ENCODE results near the gene ZNF827. TPM values are rescaled to one million over a fixed set of nuclear protein-coding genes. Genes with fewer than 3 reads are reported as not detected.
A peak's percentile ranks its signal among the peaks of the same experiment; 100 is the strongest.
"Not testable (repeated sequence)": the region's sequence is repeated elsewhere in the genome, so short reads cannot be mapped to it uniquely, and the experiment has no call there.

Gene ZNF827
- total and polyA plus RNA-seq, 4 donors, result 2.6 to 29.2 (median 12.3) TPM

- H3K9me3 ChIP-seq (ENCODE audit: control insufficient read depth, low read length), result no peaks in the 10 kb centered on the region
- no peak overlapping the region for H3K4me3 ChIP-seq (ENCODE audit: low read length in 2 of 2)
- H3K27ac ChIP-seq (ENCODE audit: low read depth in 1 of 2, low read length in 2 of 2), result no peak overlapping the region
- intact Hi-C loops (cut with DNase I), result loop anchor here (10.0 kb wide), 2 partner anchors 92 to 332 kb away; partner anchors contain the start of genes LSM6 (in 1 of the 2) and ZNF827 (in 1 of the 2)
- H3K4me1 ChIP-seq (ENCODE audit: control insufficient read depth in 1 of 2, insufficient read depth in 2 of 2, low read length in 2 of 2), result peaks cover 0 to 2% of the 10 kb centered on the region in 2 donors
- WGBS, 2 donors, result 54 to 55% methylated on average over 4 of the region's 4 CpGs
- H3K27me3 ChIP-seq (ENCODE audit: control insufficient read depth in 1 of 2, insufficient read depth in 2 of 2, low read length in 1 of 2), result no peaks in the 10 kb centered on the region
- DNase-seq (no peak), ATAC-seq (ENCODE audit: low FRiP score) (no peak)
- peaks cover 0 to 5% of the 10 kb centered on the region in 2 donors for H3K36me3 ChIP-seq (ENCODE audit: control insufficient read depth in 1 of 2, insufficient read depth in 2 of 2, low read length in 1 of 2)
Observed at GRCh38 chr4:145843148-145843547, 95.5 kb downstream of the ZNF827 start.

DNA sequence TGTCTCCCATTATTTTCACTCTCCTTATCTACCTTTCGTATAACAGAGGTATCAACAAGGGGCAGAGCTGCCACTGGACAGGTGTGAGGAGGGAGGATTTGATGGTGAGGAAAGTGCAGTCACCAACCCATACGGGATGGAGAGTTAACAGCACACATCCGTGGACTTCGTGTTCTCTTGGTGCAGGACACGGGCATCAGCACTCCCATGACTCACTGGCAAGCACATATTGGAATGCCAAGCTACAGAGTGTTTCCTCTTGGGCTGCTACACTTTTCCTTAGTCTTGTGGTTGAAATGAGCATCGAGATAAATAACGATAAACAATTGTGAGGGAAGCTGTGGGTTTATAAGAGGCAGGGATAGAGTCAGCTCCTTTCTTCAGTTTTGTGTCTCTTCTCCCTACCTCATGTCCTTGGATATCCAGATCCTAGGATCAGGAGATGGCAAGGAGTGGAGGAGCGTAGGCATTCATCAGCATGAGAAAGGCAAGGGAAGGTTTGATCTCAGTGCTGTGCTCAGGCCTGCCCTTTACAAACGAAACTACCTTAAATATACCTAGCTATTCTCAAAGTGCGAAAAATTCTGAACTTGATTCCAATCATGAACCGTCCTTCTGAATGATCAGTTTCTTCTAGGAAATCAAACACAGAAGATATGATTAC, 96.3 kb downstream of the ZNF827 start:
- WGBS, 2 donors, result 80 to 84% methylated on average over 11 of the region's 11 CpGs
- Histone ChIP-seq H3K36me3 (ENCODE audit: control insufficient read depth in 1 of 2, insufficient read depth in 2 of 2, low read length in 1 of 2) (peaks cover 0 to 5% of the 10 kb centered on the region in 2 donors), H3K27ac (ENCODE audit: low read depth in 1 of 2, low read length in 2 of 2) (no peak overlapping the region), H3K4me3 (ENCODE audit: low read length in 2 of 2) (no peak overlapping the region), H3K4me1 (ENCODE audit: control insufficient read depth in 1 of 2, insufficient read depth in 2 of 2, low read length in 2 of 2) (peaks cover 0 to 2% of the 10 kb centered on the region in 2 donors), H3K27me3 (ENCODE audit: control insufficient read depth in 1 of 2, insufficient read depth in 2 of 2, low read length in 1 of 2) (no peaks in the 10 kb centered on the region), H3K9me3 (ENCODE audit: control insufficient read depth, low read length) (no peaks in the 10 kb centered on the region)
- ATAC-seq (ENCODE audit: low FRiP score) (no peak), DNase-seq (no peak)
- intact Hi-C loops (cut with DNase I), result loop anchor here (10.0 kb wide), 2 partner anchors 92 to 332 kb away; partner anchors contain the start of genes LSM6 (in 1 of the 2) and ZNF827 (in 1 of the 2)

DNA sequence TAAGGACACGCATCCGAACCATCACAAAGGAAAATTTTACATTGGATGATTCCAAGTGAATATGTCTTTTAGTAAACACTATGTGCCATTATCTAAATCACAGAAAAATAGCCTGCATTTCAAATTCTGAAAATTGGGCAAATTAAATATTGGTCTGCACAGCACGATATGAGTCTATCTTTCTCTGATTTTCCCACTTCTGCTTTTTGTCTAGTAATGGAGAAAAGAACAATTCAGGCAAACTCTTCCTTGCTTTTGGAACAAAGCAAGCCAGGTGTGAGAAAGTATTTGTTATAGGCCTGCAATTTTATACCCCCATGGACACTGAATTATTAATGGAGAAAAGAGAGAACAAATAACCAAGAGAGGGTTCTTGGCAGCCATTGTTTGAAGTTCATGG, 97.8 kb downstream of the ZNF827 start:
- 97% methylated on average over 3 of the region's 3 CpGs for WGBS, 2 donors
- intact Hi-C loops (cut with DNase I), result loop anchor here (10.0 kb wide), 2 partner anchors 94 to 334 kb away; partner anchors contain the start of genes LSM6 (in 1 of the 2) and ZNF827 (in 1 of the 2)
- no peaks in the 10 kb centered on the region for H3K27me3 ChIP-seq (ENCODE audit: control insufficient read depth in 1 of 2, insufficient read depth in 2 of 2, low read length in 1 of 2)
- DNase-seq (no peak), ATAC-seq (ENCODE audit: low FRiP score) (no peak)
- peaks cover 0 to 2% of the 10 kb centered on the region in 2 donors for H3K4me1 ChIP-seq (ENCODE audit: control insufficient read depth in 1 of 2, insufficient read depth in 2 of 2, low read length in 2 of 2)
- H3K4me3 ChIP-seq (ENCODE audit: low read length in 2 of 2), result no peak overlapping the region
- peaks cover 0 to 5% of the 10 kb centered on the region in 2 donors for H3K36me3 ChIP-seq (ENCODE audit: control insufficient read depth in 1 of 2, insufficient read depth in 2 of 2, low read length in 1 of 2)
- no peaks in the 10 kb centered on the region for H3K9me3 ChIP-seq (ENCODE audit: control insufficient read depth, low read length)
- H3K27ac ChIP-seq (ENCODE audit: low read depth in 1 of 2, low read length in 2 of 2), result no peak overlapping the region

GRCh38 chr4:145840162-145840768, 98.4 kb downstream of the ZNF827 start:
- Histone ChIP-seq H3K27ac (ENCODE audit: low read depth in 1 of 2, low read length in 2 of 2) (no peak overlapping the region), H3K9me3 (ENCODE audit: control insufficient read depth, low read length) (no peaks in the 10 kb centered on the region), H3K36me3 (ENCODE audit: control insufficient read depth in 1 of 2, insufficient read depth in 2 of 2, low read length in 1 of 2) (peaks cover 0 to 5% of the 10 kb centered on the region in 2 donors), H3K4me1 (ENCODE audit: control insufficient read depth in 1 of 2, insufficient read depth in 2 of 2, low read length in 2 of 2) (peaks cover 0 to 2% of the 10 kb centered on the region in 2 donors), H3K4me3 (ENCODE audit: low read length in 2 of 2) (no peak overlapping the region), H3K27me3 (ENCODE audit: control insufficient read depth in 1 of 2, insufficient read depth in 2 of 2, low read length in 1 of 2) (no peaks in the 10 kb centered on the region)
- DNase-seq (no peak), ATAC-seq (ENCODE audit: low FRiP score) (no peak)
- intact Hi-C loops (cut with DNase I), result loop anchor here (10.0 kb wide), 2 partner anchors 95 to 335 kb away; partner anchors contain the start of genes LSM6 (in 1 of the 2) and ZNF827 (in 1 of the 2)
- 54 to 61% methylated on average over 3 of the region's 3 CpGs for WGBS, 2 donors

- Histone ChIP-seq H3K27me3 (ENCODE audit: control insufficient read depth in 1 of 2, insufficient read depth in 2 of 2, low read length in 1 of 2) (no peaks in the 10 kb centered on the region), H3K27ac (ENCODE audit: low read depth in 1 of 2, low read length in 2 of 2) (no peak overlapping the region), H3K36me3 (ENCODE audit: control insufficient read depth in 1 of 2, insufficient read depth in 2 of 2, low read length in 1 of 2) (peaks cover 0 to 5% of the 10 kb centered on the region in 2 donors), H3K4me1 (ENCODE audit: control insufficient read depth in 1 of 2, insufficient read depth in 2 of 2, low read length in 2 of 2) (peaks cover 0 to 2% of the 10 kb centered on the region in 2 donors), H3K9me3 (ENCODE audit: control insufficient read depth, low read length) (no peaks in the 10 kb centered on the region), H3K4me3 (ENCODE audit: low read length in 2 of 2) (no peak overlapping the region)
- ATAC-seq (ENCODE audit: low FRiP score), result no peak
- intact Hi-C loops (cut with DNase I), result no loop called here
- DNase-seq, result no peak
- 84 to 88% methylated on average over 10 of the region's 10 CpGs for WGBS, 2 donors
Observed at GRCh38 chr4:145839151-145839550, 99.5 kb downstream of the ZNF827 start.

DNA sequence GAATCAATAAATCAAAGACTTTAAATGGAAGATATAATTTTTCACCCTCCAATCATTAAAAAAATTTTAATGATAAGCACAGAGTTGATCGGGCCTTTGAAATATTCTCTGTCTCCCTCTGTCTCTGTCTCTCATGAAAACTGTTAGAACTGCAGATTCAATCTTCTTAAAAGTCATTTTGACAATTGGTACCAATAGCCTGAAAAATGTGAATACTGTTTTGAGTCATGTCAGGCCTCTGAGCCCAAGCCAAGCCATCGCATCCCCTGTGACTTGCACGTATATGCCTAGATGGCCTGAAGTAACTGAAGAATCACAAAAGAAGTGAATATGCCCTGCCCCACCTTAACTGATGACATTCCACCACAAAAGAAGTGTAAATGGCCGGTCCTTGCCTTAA, 106.2 kb downstream of the ZNF827 start:
- H3K9me3 ChIP-seq (ENCODE audit: control insufficient read depth, low read length); DNase-seq; H3K4me1 ChIP-seq (ENCODE audit: control insufficient read depth in 1 of 2, insufficient read depth in 2 of 2, low read length in 2 of 2); intact Hi-C loops (cut with DNase I); ATAC-seq (ENCODE audit: low FRiP score); H3K36me3 ChIP-seq (ENCODE audit: control insufficient read depth in 1 of 2, insufficient read depth in 2 of 2, low read length in 1 of 2); H3K27ac ChIP-seq (ENCODE audit: low read depth in 1 of 2, low read length in 2 of 2); H3K27me3 ChIP-seq (ENCODE audit: control insufficient read depth in 1 of 2, insufficient read depth in 2 of 2, low read length in 1 of 2); H3K4me3 ChIP-seq (ENCODE audit: low read length in 2 of 2): not testable (repeated sequence)
- 87 to 90% methylated on average over 4 of the region's 4 CpGs for WGBS, 2 donors

DNA sequence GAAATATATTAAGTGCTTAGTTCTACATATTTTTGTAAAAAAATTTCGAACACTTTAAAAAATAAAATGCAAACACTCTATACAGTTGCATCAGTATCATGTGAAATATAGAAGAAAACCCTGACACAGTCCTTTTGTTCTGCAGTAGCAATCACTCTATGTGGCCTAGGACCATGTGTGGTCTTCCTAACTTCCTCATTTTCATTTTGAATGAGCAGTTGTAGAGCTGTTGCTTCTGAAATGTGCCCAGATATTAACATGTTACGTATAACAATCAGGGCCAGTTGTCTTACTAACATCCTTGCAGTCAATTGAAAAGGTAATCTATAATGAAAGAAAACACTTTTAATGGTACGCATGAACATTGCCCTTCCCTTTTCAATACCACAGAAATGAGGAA, 107.9 kb downstream of the ZNF827 start:
- intact Hi-C loops (cut with DNase I), result no loop called here
- no peak for ATAC-seq (ENCODE audit: low FRiP score)
- peaks cover 0 to 3% of the 10 kb centered on the region in 2 donors for H3K36me3 ChIP-seq (ENCODE audit: control insufficient read depth in 1 of 2, insufficient read depth in 2 of 2, low read length in 1 of 2)
- DNase-seq, result no peak
- H3K27ac ChIP-seq (ENCODE audit: low read depth in 1 of 2, low read length in 2 of 2), result no peak overlapping the region
- no peaks in the 10 kb centered on the region for H3K9me3 ChIP-seq (ENCODE audit: control insufficient read depth, low read length)
- H3K4me3 ChIP-seq (ENCODE audit: low read length in 2 of 2), result no peak overlapping the region
- 94 to 96% methylated on average over 3 of the region's 3 CpGs for WGBS, 2 donors
- H3K4me1 ChIP-seq (ENCODE audit: control insufficient read depth in 1 of 2, insufficient read depth in 2 of 2, low read length in 2 of 2), result no peaks in the 10 kb centered on the region
- no peaks in the 10 kb centered on the region for H3K27me3 ChIP-seq (ENCODE audit: control insufficient read depth in 1 of 2, insufficient read depth in 2 of 2, low read length in 1 of 2)

- H3K27ac ChIP-seq (ENCODE audit: low read depth in 1 of 2, low read length in 2 of 2), result no peak overlapping the region
- intact Hi-C loops (cut with DNase I), result no loop called here
- DNase-seq (no peak), ATAC-seq (ENCODE audit: low FRiP score) (no peak)
- 39% methylated on average over 5 of the region's 5 CpGs for WGBS, 2 donors
- H3K27me3 ChIP-seq (ENCODE audit: control insufficient read depth in 1 of 2, insufficient read depth in 2 of 2, low read length in 1 of 2), result no peaks in the 10 kb centered on the region
- H3K36me3 ChIP-seq (ENCODE audit: control insufficient read depth in 1 of 2, insufficient read depth in 2 of 2, low read length in 1 of 2), result peaks cover 0 to 3% of the 10 kb centered on the region in 2 donors
- H3K9me3 ChIP-seq (ENCODE audit: control insufficient read depth, low read length), result no peaks in the 10 kb centered on the region
- peak overlapping the region in 1 of 2 donors; percentile 39 for H3K4me3 ChIP-seq (ENCODE audit: low read length in 2 of 2)
- no peaks in the 10 kb centered on the region for H3K4me1 ChIP-seq (ENCODE audit: control insufficient read depth in 1 of 2, insufficient read depth in 2 of 2, low read length in 2 of 2)
Observed at GRCh38 chr4:145829629-145830395, 108.8 kb downstream of the ZNF827 start.

Measured in aorta (tissue), 5 donors.